Measurements from ENCODE around the gene NOS1AP.

DNA sequence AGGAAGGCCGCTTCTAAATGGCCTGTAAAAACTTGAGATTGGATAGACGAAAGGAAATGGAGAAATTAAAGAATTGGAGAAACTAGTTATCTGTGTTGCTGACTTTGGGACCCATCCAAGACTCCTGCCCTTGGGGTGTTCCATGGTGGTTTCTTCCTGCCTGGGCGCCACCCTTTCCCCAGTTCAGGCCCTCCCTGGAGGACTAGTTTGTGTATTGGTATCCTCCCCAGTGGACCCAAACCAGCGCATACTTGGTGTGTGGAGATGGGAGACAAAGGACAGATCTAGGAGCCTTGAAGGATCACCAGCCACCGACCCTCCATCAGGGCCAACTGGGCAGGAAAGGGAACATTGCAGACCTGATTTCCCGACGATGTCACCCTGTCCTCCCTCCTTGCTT is 300.1 kb downstream of the NOS1AP start:
- no peak for TF ChIP-seq ZNF507 (tag; conservative IDR thresholded peaks at IDR 0.05)
- TF ChIP-seq, protein P1, sequence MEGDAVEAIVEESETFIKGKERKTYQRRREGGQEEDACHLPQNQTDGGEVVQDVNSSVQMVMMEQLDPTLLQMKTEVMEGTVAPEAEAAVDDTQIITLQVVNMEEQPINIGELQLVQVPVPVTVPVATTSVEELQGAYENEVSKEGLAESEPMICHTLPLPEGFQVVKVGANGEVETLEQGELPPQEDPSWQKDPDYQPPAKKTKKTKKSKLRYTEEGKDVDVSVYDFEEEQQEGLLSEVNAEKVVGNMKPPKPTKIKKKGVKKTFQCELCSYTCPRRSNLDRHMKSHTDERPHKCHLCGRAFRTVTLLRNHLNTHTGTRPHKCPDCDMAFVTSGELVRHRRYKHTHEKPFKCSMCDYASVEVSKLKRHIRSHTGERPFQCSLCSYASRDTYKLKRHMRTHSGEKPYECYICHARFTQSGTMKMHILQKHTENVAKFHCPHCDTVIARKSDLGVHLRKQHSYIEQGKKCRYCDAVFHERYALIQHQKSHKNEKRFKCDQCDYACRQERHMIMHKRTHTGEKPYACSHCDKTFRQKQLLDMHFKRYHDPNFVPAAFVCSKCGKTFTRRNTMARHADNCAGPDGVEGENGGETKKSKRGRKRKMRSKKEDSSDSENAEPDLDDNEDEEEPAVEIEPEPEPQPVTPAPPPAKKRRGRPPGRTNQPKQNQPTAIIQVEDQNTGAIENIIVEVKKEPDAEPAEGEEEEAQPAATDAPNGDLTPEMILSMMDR (IDR thresholded peaks at IDR 0.05 in 2 of 3, conservative IDR thresholded peaks at IDR 0.05 in 1 of 3; ENCODE audit: insufficient read depth in 2 of 3, low read depth in 1 of 3, low read length in 3 of 3) = no peak
- no peak for TF ChIP-seq BHLHE40 (IDR thresholded peaks at IDR 0.05; ENCODE audit: low read length)
- no peak for TF ChIP-seq KAT8 (IDR thresholded peaks at IDR 0.05; ENCODE audit: low read depth)
- no peak for TF ChIP-seq CHD2 (IDR thresholded peaks at IDR 0.05; ENCODE audit: low read depth, low read length)
- no peak for TF ChIP-seq NR3C1 (CRISPR knock-in tag; IDR thresholded peaks at IDR 0.05)
- no peak for TF ChIP-seq ZNF324 (CRISPR knock-in tag; IDR thresholded peaks at IDR 0.05)
- TF ChIP-seq POLR2A (conservative IDR thresholded peaks at IDR 0.05) = no peak
- TF ChIP-seq, protein P2, sequence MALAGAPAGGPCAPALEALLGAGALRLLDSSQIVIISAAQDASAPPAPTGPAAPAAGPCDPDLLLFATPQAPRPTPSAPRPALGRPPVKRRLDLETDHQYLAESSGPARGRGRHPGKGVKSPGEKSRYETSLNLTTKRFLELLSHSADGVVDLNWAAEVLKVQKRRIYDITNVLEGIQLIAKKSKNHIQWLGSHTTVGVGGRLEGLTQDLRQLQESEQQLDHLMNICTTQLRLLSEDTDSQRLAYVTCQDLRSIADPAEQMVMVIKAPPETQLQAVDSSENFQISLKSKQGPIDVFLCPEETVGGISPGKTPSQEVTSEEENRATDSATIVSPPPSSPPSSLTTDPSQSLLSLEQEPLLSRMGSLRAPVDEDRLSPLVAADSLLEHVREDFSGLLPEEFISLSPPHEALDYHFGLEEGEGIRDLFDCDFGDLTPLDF (CRISPR knock-in tag; IDR thresholded peaks at IDR 0.05) = no peak
- no peak for TF ChIP-seq CEBPG (CRISPR knock-in tag; IDR thresholded peaks at IDR 0.05)
- TF ChIP-seq CEBPG (tag; conservative IDR thresholded peaks at IDR 0.05 in 1 of 2, IDR thresholded peaks at IDR 0.05 in 1 of 2) = no peak
- TF ChIP-seq SRF (CRISPR knock-in tag; IDR thresholded peaks at IDR 0.05) = no peak
- no peak for TF ChIP-seq RBM39 (optimal IDR thresholded peaks at IDR 0.05; ENCODE audit: low read depth, low read length)
- no peak for TF ChIP-seq DDX20 (tag; IDR thresholded peaks at IDR 0.05; ENCODE audit: low read depth)
